ENCODE measurements around the gene IFRD1.

IFRD1 gene

DNA sequence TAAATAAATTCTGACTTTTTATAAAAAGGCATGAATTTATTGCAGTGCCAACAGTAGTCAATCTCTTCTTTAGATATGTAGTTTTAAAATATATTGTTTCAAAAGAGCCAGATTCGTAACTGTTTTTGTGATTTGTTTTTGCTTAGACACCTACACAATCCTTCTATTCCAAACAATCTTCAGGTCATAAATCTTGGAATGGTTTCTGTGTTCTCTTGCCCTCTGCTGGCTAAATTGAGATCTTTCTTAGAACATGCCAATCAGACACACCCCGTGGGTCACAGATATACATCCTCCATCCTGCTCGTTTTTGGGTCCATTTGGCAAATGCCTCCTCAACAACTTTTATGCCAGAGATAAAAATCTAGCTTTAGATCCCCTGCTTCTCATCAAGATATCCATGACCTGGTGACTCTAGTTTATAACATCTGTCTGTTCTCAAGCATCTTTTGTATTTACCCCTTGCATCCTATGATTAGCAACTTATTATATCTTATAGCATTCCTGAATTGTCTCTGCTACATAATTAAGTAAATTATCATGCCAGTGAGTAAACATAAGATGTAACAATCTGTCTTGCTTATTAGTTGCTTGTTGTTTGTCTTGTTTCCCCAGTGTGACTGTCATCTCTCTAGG is 35.3 kb upstream of the IFRD1 start:
- DNase-seq (ENCODE audit: low spot score) = no peak
- Histone ChIP-seq H3K4me3 (no peak overlapping the region), H3K27ac (no peak overlapping the region)
- TF ChIP-seq, protein P1, sequence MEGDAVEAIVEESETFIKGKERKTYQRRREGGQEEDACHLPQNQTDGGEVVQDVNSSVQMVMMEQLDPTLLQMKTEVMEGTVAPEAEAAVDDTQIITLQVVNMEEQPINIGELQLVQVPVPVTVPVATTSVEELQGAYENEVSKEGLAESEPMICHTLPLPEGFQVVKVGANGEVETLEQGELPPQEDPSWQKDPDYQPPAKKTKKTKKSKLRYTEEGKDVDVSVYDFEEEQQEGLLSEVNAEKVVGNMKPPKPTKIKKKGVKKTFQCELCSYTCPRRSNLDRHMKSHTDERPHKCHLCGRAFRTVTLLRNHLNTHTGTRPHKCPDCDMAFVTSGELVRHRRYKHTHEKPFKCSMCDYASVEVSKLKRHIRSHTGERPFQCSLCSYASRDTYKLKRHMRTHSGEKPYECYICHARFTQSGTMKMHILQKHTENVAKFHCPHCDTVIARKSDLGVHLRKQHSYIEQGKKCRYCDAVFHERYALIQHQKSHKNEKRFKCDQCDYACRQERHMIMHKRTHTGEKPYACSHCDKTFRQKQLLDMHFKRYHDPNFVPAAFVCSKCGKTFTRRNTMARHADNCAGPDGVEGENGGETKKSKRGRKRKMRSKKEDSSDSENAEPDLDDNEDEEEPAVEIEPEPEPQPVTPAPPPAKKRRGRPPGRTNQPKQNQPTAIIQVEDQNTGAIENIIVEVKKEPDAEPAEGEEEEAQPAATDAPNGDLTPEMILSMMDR (IDR thresholded peaks at IDR 0.05) = no peak

DNA sequence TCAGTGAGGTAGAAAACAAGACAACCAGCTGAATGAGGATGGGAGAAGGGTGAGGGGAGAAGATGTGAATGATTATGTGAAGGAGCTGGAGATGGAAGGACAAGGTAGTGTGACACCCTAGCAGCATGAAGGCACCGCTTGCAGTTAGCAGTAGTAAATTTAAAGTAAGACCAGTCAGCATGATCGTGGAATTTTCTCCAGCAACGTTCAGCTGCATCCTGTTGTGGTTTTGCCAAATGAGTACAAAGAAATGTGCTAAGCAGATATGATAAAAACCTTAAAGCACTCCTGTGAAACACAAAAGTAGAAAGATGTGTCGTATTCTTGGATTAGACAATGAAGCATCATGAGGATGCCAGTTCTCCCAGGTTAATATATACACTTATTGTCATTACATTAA is 34.1 kb upstream of the IFRD1 start:
- Histone ChIP-seq H3K4me3 (no peak overlapping the region), H3K27ac (no peak overlapping the region)
- no peak for DNase-seq (ENCODE audit: low spot score)
- TF ChIP-seq, protein P1 (IDR thresholded peaks at IDR 0.05) = no peak

DNA sequence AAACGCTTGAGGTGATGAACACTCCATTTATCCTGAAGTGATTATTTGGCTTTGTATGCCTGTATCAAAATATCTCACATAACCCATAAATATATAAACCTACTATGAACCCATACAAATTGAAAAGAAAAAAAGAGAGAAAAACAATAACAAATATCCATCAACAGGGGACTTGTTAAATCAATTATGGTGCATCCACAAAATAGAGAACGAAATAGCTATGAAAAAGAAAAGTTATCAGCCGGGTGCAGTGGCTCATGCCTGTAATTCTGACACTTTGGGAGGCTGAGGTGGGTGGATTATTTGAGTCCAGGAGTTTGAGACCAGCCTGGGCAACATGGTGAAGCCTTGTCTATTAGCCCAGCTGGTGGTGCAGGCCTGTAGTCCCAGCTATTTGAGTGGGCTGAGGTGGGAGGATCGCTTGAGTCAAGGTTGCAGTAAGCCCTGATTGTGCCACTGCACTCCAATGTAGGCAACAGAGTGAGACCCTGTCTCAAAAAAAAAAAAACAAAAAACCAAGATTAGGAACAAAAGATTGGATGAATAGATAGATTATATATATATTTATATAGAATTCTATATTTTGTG is 30.6 kb upstream of the IFRD1 start:
- no peak overlapping the region for H3K27ac ChIP-seq
- DNase-seq (ENCODE audit: low spot score) = no peak
- H3K4me3 ChIP-seq = no peak overlapping the region
- TF ChIP-seq, protein P1 (IDR thresholded peaks at IDR 0.05) = no peak

DNA sequence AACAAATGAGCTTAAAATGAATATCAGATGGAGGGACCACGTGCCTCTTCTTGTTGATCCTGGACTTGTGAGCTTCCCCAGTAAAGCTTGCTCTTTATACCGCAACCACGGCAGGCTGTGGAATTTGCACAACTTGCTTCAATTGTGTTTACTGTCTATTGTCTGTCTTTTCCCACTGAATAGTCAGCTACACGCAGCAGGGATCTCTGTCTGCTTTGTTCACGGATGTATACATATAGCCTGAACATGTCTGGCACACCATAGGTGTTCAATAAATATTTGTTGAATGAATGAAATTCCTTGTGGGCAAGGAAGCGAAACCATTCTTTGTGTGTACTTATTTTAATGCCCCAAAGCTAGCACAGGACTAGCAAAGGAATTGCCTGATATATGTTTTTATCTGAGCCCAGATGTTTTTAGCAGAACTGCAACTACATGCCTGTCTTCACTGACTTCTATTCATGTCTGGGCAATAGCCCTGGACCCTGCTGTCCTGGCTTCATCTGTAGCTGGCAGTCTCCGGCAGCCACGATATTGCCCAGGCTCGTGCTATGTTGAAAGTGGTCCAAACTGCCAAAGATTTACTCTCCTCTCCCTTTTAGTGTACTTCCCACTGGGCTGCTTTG is 29.9 kb upstream of the IFRD1 start:
- DNase-seq (ENCODE audit: low spot score) = no peak
- Histone ChIP-seq H3K4me3 (peak overlapping the region; percentile 17), H3K27ac (no peak overlapping the region)
- TF ChIP-seq, protein P1 (IDR thresholded peaks at IDR 0.05) = no peak

DNA sequence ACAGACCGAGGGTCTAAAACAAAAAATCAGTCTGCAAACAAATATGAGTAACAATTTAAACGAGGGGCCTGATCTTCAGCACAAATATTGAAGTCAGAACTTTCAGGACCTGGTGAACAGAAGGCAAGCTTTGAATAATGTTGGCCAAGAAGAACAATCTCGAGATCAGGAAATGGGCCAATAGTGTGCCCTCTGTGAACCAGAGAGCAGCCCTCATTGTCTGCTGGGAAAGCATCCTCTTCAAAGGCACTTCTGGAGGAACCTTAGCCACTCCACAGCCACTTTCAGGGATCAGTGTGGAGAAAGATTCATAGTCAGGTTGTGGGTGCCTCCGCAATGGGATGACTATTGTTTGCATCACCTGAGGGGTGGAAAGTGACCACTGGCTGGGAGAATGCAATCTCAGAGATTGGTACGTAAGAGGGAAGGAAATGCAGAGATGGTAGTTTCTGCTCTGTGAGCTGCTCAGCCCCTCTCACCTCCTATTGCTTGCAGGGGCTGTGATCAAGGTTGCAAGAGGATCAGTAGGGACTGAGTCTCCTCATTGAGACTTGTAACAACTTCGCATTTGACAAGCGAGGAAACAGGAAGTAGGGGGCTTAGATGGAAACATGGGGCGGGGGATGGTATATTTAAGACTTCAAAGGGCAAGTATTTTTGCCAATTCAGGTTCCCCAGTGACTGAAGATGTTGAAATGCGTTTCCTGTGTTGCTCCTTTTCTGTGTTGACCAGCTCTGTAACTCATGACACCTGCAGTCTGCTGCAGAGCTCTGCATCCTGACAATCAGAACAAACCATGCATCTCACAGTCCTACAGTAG is 28.4 kb upstream of the IFRD1 start:
- DNase-seq (ENCODE audit: low spot score) = no peak
- Histone ChIP-seq H3K27ac (no peak overlapping the region), H3K4me3 (no peak overlapping the region)
- TF ChIP-seq, protein P1 (IDR thresholded peaks at IDR 0.05) = no peak

DNA sequence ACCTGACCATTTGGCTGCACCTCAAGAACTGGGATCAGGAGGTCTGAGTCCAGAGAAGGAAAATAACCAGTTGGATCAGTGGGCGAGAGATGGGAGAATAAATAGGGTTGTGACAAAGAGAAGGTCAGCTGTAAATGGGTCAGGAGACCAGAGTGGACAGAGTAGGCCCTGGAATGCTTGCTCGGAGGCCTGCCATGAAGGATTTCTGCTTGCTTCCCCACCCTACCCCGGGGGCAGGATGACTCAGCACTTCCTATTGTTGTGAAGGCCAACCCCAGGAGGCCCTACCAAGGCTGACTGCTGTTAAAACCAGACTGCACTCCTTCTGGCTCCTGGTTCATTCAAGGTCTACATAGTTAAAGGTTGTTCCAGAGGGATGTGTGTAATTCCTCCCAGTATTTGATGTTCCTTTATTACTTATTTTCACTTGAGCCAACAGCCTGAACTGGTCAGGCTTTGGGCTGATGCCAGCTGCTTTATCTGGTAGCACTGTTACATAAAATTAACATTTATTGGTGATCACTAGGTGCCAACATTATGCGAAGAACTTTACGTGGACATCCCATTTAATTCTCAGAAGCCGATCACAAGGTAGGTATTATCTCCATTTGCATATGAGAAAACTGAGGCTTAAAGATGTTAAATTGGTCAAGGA is 27.3 kb upstream of the IFRD1 start:
- TF ChIP-seq, protein P1 (IDR thresholded peaks at IDR 0.05) = no peak

More for the DNA sequence above, 27.3 kb upstream of the IFRD1 start:
- H3K27ac ChIP-seq = peak overlapping the region in 1 of 2 donors; percentile 6
- DNase-seq (ENCODE audit: low spot score) = peak; percentile 76
- H3K4me3 ChIP-seq = no peak overlapping the region

Measured in coronary artery (tissue), 2 donors.